ENCODE results near the gene TRIM22.

The TRIM22 gene

DNA sequence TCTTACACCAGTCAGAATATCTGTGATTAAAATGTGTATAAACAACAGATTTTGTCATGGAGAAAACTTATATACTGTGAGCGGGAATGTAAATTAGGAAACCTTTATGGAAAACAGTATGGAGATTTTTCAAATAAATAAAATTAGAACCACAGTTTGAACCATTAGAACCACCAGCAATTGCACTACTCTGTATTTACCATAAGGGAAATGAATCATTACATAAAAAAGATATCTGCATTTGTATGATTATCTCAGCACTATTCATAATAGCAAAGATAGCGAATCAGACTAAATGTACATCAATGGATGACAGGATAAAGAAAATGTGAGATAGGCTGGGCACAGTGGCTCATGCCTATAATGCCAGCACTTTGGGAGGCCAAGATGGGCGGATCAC is 57.0 kb downstream of the TRIM22 start:
- no peak for DNase-seq (ENCODE audit: low read depth)

DNA sequence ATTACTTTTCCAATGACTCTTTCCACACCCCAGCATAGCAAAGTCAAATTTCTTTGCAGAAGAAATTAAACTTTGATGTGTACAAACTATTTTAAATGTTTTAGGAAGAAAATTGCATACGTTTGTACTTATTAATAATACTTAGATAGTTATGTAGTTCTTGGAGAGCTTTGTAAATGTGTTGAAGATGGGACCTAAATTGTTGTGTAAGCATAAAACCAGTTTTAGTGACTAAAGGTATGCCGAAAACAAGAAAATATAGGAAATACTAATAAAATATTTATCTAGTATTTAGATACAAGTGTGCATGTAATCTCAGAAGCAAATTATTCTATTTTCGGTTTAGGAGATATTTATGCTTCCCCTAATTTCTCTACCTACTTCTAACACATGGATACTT is 60.2 kb downstream of the TRIM22 start:
- no peak for DNase-seq (ENCODE audit: low read depth)

DNA sequence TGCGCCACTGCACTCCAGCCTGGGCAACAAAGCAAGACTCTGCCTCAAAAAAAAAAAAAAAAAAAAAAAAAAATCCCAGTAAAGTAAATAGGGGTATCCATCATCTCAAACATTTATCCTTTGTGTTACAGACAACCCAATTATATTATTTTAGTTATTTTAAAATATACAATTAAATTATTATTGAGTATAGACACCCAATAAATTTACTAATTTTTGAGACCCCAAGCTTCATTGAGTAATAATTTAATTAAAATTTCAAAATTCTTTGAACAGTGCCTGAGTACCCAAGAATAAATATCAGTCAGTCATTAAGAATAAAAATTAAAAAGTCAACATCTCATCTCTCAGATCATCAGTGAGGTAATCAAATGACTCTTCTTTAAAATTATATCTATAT is 64.4 kb downstream of the TRIM22 start, which contains the start of gene OR52N4:
TSS of gene OR52N4 (plus strand) at position 301 of the 400 bp plus-strand sequence. CDS start 498 bp downstream, outside the sequence.
- DNase-seq (ENCODE audit: low read depth): no peak

All from activated T-helper 1 cell treated with Interleukin-2 at 50 U/mL for 16 hours (primary cell).